Astrocyte of the hippocampus (primary cell): ENCODE results near the gene KIT.
A peak's percentile ranks its signal among the peaks of the same experiment; 100 is the strongest.
"Not testable (repeated sequence)": the region's sequence is repeated elsewhere in the genome, so short reads cannot be mapped to it uniquely, and the experiment has no call there.

Experiments
- DNase-seq: peaks from one replicate; pipeline ENCODE4 v3.0.0; 2011; ENCODE audit warnings: low read depth, low spot score

KIT gene

DNA sequence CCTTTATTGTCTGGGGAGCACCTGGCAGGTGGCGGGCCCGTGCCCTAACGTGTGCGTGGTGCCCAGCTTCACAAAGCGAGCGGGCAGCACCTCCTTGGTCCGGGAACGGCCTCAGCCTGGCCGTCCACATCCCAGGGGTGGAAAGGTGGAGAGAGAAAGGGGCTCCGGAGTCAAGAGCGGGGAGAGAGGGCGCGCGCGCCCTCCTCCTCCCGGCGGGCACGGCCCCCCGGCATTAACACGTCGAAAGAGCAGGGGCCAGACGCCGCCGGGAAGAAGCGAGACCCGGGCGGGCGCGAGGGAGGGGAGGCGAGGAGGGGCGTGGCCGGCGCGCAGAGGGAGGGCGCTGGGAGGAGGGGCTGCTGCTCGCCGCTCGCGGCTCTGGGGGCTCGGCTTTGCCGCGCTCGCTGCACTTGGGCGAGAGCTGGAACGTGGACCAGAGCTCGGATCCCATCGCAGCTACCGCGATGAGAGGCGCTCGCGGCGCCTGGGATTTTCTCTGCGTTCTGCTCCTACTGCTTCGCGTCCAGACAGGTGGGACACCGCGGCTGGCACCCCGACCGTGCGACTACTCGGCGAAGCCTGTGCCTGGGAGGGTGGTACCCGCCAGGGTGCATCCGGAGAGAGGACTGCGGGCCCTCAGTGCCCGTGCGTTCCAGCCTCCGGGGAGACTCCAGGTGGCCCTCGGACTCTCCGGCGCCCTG, at the start of gene KIT:
Gene KIT, plus strand, starts transcription at position 407 of the 701 bp plus-strand sequence. Its CDS starts 58 bp downstream, at position 465.
- peak; percentile 86 for DNase-seq

DNA sequence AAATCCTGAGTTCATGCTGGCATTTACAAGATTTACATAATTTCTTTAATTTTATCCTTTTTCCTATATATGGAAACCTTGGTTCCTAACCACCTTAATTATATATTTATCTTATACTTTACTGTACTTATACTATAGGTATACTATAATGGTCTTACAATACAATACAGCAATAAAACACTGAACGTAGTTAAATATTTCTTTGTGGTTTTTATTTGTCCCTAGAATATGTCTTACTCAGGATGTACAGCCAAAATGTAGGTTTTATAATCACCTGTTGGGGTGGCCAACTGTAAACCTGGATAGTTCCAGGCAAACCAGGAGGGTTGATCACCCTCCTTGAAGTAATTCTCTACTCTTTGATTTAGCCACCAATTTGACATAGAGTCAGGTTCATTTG, 48.4 kb upstream of the KIT start:
- DNase-seq, result no peak

DNA sequence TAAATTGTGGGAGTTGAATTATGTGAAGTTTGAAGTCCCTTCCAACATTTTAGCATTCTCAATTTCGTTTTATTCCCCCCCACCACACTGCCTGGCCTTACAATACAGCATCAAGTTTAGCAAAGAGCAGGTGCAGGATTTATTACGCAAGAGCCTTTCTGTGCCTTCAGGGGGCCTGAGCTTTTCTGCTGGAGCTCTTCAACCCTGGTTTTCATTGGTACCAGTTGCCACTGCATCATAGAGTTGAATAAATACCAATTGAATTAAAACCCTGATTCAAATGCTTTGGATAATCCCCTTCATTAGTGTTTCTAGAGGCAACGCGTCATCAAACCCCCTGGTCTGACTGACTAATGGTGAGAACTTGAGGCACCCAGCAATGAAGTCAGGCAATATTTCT, 43.6 kb upstream of the KIT start:
- peak; percentile 43 for DNase-seq

DNA sequence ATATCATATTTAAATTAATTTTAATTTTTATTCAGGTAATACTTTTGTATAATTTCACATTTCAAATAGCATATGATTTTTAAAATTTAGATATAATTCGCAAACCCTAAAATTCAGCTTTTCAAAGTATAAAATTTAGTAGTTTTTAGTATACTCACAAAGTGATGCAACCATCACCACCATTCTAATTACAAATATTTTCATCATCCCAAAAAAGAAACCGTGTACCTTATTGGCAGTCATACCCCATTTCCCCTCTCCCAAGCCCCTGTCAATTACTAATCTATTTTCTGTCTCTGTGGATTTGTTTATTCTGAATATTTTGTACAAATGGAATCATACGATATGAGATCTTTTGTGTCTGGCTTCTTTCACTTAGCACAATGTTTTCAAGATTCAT, 37.0 kb upstream of the KIT start:
- no peak for DNase-seq

DNA sequence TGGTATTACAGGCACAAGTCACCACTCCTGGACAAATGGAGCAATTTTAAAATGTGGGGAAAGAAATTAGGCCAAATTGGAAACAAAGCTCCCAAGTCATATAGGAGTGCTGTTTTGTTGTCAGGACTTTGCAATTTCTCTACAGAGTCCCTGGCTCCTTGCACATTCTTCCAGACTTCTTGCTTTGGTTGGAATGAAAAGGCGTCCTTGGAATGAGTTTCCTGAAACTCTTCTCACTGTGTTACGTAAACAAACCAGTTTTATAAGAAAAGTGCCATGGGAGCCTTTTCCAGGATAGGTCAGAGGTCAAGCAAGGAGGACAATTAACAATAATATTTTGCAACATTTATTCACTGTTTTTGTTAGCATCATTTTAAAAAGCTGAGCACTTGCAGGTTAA, 32.4 kb upstream of the KIT start:
- peak; percentile 23 for DNase-seq

DNA sequence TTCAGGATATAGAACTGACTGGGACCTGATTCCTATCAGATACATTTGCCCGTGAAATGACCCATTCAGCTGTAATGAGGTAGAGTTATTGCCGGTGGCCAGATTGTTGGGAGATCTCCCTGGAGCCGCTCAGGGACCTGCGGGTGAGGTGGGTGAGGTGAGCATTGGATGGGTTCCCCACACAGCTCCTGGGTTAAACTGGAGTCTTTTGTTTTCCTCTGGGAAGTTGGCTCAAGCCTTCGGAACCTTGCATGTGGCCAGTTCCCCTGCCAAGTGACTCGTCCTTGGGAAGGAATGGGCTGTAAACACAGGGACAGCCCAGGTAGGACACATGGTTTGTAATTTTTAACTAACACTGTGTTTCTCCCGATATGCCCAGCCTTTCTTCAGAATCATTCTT, 31.6 kb upstream of the KIT start:
- DNase-seq, result peak; percentile 15

DNA sequence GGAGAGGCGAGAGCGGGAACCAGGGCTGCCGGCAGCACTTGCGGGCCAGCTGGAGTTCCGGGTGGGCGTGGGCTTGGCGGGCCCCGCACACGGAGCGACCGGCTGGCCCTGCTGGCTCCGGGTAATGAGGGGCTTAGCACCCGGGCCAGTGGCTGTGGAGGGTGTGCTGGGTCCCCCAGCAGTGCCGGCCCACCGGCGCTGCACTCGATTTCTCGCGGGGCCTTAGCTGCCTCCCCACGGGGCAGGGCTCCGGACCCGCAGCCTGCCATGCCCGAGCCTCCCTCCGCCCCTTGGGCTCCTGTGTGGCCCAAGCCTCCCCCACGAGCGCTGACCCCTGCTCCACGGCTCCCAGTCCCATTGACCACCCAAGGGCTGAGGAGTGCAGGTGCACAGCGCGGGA, 25.2 kb upstream of the KIT start:
- no peak for DNase-seq

DNA sequence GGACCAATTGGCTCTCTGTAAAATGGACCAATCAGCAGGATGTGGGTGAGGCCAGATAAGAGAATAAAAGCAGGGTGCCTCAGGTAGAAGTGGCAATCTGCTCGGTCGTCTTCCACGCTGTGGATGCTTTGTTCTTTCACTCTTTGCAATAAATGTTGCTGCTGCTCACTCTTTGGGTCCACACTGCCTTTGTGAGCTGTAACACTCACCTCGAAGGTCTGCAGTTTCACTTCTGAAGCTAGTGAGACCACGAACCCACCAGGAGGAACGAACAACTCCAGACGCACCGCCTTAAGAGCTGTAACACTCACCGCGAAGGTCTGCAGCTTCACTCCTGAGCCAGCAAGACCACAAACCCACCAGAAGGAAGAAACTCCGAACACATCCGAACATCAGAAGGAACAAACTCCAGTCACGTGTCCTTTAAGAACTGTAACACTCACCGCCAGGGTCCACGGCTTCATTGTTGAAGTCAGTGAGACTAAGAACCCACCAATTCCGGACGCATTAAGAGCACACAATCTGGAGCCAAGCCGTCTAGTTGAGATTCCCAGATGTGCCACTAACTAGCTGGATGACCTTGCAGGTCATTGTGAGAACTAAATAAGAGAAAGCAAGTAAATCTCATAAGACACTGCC, 24.5 kb upstream of the KIT start:
- not testable (repeated sequence) for DNase-seq

DNA sequence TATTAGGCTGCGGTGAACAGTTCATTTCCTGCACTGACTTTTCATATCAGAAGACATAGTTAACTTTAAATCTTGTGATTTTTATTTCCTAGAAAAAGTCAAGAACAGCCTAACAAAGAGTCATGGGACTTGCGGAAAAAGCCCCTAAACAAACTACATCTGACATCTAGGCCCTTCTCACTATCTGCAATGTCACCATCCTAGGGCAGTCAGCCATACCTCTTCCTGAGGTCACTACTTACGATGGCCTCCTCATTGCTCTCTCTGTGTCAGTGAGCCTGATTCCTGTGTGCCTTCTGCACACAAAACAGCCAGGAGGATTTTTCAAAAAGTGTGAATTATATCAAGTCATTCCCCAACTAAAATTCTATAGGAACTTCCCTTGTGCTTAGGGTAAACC, 22.4 kb upstream of the KIT start:
- no peak for DNase-seq

DNA sequence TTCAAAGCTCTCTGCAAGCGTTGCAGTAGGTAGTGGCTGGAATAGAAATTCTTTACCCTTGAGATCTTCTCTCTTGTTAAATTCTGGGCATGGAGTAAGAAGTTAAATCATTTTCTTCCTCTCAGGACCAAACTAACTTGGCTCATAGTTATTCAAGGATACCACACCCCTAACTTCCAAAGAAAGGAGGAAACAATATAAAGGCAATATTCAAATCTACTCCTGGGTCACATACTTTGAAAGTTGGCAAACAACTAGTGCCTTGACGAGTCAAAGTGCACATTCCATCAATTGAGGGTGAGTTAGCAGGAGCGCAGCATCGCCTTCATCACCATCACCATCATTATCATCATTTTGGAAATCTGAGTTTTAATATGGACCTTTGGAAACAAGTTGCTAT, 20.4 kb upstream of the KIT start:
- DNase-seq, result no peak

DNA sequence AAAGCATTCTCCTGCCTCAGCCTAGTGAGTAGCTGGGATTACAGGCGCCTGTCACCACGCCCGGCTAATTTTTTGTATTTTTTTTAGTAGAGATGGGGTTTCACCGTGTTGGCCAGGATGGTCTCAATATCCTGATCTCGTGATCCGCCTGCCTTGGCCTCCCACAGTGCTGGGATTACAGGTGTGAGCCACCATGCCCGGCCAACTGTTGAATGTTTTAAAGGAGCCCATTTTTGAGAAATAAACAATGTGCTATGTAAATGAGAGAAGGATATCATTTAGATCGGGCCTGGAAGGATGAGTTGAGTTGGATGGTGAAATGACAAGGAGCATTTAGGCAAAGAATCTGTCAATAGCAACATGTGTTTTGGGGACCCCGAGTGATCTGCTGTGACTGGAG, 16.7 kb upstream of the KIT start:
- not testable (repeated sequence) for DNase-seq

DNA sequence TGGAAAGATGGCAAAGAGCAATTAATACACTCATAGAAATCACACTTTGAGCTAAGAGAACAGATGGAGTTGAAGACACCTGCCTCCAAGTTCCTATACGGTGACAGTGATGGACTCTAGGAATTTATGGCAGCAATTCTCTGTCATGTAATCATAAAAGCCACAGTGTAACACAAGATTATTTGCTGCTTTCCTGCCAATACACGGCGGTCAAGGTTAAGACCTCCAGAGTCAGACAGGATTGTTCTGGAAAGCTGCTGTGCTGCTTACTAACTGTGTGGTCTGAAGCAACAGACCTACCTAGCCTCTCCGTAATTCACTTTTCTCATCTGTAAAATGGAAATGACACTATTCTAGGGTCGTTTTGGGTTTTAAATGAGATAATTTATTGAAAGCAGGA, 14.6 kb upstream of the KIT start:
- DNase-seq, result no peak

DNA sequence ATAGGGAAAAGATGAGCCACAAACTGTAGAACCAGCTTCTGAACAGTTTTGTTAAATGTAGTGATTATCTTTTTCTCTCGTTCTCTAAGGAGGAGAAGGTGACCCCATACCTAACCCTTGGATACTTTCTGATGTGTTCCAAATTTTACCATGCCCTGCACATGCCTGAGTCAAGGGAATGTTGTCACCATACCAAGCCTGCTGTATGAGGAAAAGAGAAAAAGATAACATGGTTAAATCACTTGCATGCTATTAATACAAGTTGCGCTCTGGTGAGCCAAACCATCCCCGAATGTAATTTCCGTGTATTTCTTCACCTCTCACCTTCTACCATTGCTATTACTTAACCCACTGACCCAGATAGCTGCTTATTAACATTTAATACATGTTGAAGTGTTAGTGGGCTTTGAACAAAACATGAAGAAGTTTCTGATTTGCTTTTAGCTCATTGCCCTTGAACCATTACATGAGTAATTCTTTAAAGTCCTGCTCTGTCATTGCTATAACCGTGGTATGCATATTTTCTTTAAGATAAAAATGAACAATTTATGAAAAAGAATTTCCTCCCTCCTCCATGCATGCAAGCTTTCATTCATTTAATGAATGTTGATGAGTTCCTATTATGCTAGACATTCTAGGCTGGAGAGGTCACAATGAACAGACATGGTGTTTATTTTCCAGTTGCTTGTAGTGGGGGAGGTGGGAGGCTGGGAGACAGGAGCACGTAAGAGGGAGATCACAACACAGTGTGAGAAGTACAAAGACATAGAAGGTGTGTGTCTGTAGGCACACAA, 13.6 kb upstream of the KIT start:
- DNase-seq, result no peak

DNA sequence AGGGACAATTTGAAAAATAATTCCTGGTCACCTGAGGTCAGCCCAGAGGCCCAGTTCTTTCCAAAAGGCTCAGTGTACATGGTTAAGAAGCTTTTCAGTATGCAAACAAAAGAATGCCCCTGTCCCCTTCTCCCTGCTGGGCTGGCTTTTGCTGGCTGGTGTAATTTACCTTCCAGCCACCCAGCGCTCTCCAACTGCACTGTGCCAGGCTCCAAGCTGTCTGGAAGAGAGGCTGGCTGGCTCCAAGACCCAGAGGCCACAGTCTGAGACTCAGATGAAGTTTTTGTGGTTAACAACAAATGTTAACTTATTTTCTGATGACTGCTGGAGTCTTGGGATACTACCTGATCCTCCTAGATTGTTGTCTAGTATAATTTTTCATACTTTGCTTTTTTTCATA, 11.9 kb upstream of the KIT start:
- DNase-seq, result no peak

DNA sequence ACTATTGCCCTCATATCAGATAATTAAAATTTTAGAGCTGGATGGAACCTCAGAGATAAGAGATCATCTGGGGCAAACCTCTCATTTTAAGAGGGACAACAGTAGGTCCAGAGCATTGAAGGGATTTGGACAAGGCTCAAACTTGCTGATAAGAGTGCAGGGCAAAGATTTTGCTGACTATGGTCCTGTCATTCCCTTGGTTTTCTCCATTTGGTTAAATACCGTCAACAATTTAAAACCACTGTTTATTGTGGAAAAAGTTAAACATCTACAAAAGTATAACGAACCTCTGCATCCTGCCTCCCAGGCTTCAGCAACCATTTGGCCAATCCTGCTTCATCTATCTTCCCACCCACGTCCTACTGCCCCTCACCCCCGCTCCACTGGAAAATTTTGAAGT, 10.7 kb upstream of the KIT start:
- DNase-seq, result no peak

DNA sequence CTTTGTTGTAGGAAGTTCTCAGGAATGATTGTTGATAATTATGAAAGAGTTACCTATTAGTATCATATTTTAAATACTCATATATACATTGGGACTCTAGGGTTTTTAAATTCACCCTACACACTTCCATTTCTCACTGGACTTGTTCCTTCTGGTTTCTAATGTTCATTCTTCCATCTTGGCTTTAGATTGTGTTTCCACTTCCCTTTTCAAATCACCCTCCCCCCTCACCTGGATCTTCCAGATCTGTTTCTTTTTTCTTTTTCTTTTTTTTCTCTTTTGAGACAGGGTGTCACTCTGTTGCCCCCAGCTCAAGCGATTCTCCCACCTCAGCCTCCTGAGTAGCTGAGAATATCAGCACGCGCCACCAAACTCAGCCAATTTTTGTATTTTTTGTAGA, 6.7 kb upstream of the KIT start:
- DNase-seq, result no peak

DNA sequence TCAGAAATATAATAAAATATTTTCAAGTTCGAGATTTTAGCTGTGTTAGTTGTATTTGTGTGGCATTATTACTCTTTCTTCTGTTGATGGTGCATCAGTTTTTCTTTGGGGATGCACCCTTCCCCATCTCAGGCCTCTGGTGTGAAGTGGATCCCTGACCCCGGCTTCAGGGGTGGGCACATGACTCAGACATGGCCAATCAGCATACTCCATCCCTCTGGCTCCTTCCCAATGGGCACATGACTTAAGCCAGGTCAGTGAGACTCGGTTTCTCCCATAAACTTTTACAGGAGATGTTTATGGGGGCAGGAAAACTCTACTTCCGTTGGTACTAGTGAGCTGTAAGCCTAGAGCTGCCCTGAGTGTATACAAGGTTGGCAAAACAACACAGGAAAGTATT, 3.0 kb upstream of the KIT start:
- DNase-seq, result no peak

DNA sequence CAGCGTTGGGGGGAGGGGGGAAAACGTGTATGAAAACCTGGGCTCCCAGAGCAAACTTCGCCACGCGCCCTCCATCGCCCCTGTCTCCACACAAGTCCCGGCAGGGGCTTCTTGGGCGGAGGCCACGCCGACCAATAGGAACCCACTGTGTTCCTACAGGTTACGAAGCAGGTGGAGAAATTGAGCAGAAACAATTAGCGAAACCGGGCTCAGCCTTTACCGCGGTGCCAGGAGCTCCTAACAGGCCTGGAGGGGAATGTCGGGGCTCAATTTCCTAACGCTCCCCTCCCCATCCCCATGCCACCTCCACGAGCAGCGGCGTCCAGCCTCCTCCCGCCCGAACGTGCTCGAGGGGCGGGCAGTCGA, 589 bp upstream of the KIT start:
- DNase-seq, result no peak

DNA sequence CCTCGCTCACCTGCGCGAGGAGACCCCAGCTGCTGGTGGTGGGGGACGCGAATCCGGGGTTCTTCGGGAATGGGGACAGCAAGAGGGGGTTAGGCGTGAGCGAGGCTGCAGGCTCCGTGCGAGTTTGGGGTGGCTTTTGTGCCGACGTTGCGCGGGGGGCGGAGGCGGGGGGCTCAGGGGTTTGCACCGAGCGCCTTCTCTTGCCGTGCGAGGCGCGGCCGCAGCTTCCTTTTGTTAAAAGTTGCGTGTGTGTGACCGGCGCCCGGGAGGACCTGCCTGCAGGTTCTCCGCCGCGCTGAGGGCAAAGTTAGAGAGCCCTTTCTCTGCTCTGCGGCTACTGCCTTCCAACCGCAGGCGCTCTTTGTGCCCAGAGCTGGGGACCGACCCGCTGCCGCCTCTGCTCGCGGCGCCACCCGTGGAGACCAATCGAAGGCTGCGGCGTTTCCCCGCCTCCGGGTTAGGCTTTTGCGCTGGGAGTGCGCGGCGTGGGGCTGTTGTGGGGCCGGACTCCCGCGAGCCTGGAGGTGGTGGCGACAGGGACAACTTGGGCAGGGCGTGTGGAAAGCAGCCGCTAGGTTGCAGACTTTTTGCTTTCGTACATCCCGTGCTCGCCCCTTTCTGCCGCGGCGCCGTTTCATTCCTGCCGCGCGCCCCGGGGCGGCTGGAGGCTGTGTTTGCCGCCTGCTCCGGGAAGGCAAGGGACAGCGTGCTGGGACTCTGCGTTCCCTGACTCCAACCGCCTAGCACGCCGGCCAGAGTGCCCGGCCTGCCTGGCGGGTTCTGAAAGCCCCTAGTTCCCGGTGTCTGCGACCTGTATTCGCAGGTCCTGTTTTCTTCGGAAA, 716 bp downstream of the KIT start:
- peak; percentile 84 for DNase-seq

DNA sequence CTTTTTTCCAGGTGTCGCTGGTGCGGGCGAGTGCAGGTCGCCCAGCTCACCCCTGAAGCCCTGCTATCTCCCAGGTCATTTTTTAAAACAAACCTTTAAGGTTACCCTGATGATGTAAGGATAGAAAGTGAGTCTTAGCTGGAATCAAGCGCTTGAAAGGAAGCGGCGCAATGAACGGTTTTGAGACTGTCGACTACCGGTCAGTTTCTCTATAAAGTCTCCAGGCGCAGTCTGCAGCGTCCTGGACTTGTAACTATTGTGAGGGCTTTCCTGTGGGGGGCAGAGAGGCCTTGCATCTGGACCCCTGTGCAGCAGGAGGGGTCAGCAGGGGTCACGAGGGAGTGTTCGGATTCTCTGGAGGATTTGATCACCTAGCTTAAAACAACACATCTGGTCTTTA, 1.6 kb downstream of the KIT start:
- DNase-seq, result peak; percentile 53

DNA sequence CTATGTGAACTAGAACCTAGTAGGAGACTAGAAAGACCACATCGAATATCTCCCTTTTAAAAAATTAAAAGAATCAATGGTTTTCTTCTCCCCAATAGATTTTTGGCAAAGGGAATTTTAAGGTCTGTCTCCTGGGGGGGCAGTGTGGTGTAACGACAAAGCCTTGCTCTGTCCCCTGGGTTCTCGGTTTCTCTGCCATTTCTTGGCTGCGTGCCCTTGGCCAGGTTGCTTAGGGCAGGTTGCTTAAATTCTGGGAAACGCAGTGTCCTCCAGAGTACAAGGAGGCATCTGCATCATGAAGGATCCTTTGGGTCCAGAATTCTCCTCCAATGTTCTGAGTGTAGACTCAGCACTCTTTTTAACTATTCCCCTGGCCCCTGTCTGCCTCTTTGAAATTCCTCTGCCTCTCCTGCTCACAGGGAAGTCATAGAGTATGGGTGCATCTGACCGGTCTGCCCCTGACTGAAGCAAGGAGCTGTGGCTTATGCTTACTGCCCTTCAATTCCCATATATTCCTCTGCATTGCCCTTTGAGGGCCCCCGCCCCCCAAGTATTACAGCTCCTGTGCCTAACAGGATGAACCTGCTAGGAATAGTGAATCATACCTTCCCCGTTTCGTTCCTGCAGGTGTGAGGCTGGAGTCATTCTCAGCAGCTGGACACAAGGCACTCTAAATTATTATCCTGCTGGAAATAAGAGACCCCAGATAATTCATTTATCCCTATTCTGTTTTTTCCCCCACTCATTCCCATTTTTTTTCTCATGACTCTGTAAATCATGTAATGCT, 2.2 kb downstream of the KIT start:
- peak; percentile 22 for DNase-seq
